ENCODE measurements around the gene ILKAP. TPM values are rescaled to one million over a fixed set of nuclear protein-coding genes. Genes with fewer than 3 reads are reported as not detected.

ILKAP gene
- total RNA-seq, 1 experiment from 2014 or later: 31.6 TPM

GRCh38 chr2:238236571-238236970 lies 33.1 kb upstream of the ILKAP start:
- H3K4me3 Mint-ChIP-seq (ENCODE audit: unreplicated experiment): no peak overlapping the region
- no peaks in the 10 kb centered on the region for H3K9me3 ChIP-seq
- no peaks in the 10 kb centered on the region for H3K27me3 Mint-ChIP-seq (ENCODE audit: insufficient read depth, unreplicated experiment)
- no peaks in the 10 kb centered on the region for H3K27me3 ChIP-seq (replicated peaks; ENCODE audit: control insufficient read depth, insufficient read depth, low read length)
- H3K9me3 Mint-ChIP-seq (ENCODE audit: unreplicated experiment): no peaks in the 10 kb centered on the region
- TF ChIP-seq CTCF (IDR thresholded peaks at IDR 0.05; ENCODE audit: insufficient read depth in 1 of 2, low read depth in 1 of 2, low read length in 1 of 2, severe bottlenecking in 1 of 2, unreplicated experiment in 1 of 2): no peak
- BruUV-seq (replicated peaks): no TSS peak
- DNase-seq: no peak
- peaks cover 8% of the 10 kb centered on the region for H3K36me3 Mint-ChIP-seq (ENCODE audit: insufficient read depth, unreplicated experiment)
- no peaks in the 10 kb centered on the region for H3K4me1 Mint-ChIP-seq (ENCODE audit: low read depth, unreplicated experiment)
- no peaks in the 10 kb centered on the region for H3K4me1 ChIP-seq
- no peak overlapping the region for H3K4me3 ChIP-seq (ENCODE audit: low read depth, low read length)
- no peak overlapping the region for H3K27ac Mint-ChIP-seq (ENCODE audit: unreplicated experiment)
- intact Hi-C loops (cut with micrococcal nuclease; ENCODE audit: unreplicated experiment): no loop called here
- ChIA-PET POLR2A (no interaction called here), CTCF (no interaction called here)
- no peaks in the 10 kb centered on the region for H3K36me3 ChIP-seq (ENCODE audit: control insufficient read depth, insufficient read depth, low read length)

GRCh38 chr2:238235856-238236255 lies 32.4 kb upstream of the ILKAP start:
- no peaks in the 10 kb centered on the region for H3K4me1 ChIP-seq
- POLR2A ChIA-PET: no interaction called here
- Mint-ChIP-seq H3K4me1 (ENCODE audit: low read depth, unreplicated experiment) (no peaks in the 10 kb centered on the region), H3K4me3 (ENCODE audit: unreplicated experiment) (no peak overlapping the region), H3K27me3 (ENCODE audit: insufficient read depth, unreplicated experiment) (no peaks in the 10 kb centered on the region), H3K36me3 (ENCODE audit: insufficient read depth, unreplicated experiment) (peaks cover 7% of the 10 kb centered on the region), H3K9me3 (ENCODE audit: unreplicated experiment) (no peaks in the 10 kb centered on the region), H3K27ac (ENCODE audit: unreplicated experiment) (no peak overlapping the region)
- H3K4me3 ChIP-seq (ENCODE audit: low read depth, low read length): no peak overlapping the region
- TF ChIP-seq CTCF (IDR thresholded peaks at IDR 0.05; ENCODE audit: insufficient read depth in 1 of 2, low read depth in 1 of 2, low read length in 1 of 2, severe bottlenecking in 1 of 2, unreplicated experiment in 1 of 2): no peak
- DNase-seq: no peak
- CTCF ChIA-PET: no interaction called here
- no peaks in the 10 kb centered on the region for H3K27me3 ChIP-seq (replicated peaks; ENCODE audit: control insufficient read depth, insufficient read depth, low read length)
- no TSS peak for BruUV-seq (replicated peaks)
- H3K36me3 ChIP-seq (ENCODE audit: control insufficient read depth, insufficient read depth, low read length): no peaks in the 10 kb centered on the region
- H3K9me3 ChIP-seq: no peaks in the 10 kb centered on the region
- intact Hi-C loops (cut with micrococcal nuclease; ENCODE audit: unreplicated experiment): no loop called here

- intact Hi-C loops (cut with micrococcal nuclease; ENCODE audit: unreplicated experiment): no loop called here
- H3K27me3 Mint-ChIP-seq (ENCODE audit: insufficient read depth, unreplicated experiment): no peaks in the 10 kb centered on the region
- POLR2A ChIA-PET: no interaction called here
- no TSS peak for BruUV-seq (replicated peaks)
- Histone ChIP-seq H3K27me3 (replicated peaks; ENCODE audit: control insufficient read depth, insufficient read depth, low read length) (no peaks in the 10 kb centered on the region), H3K4me1 (no peaks in the 10 kb centered on the region), H3K9me3 (no peaks in the 10 kb centered on the region), H3K4me3 (ENCODE audit: low read depth, low read length) (no peak overlapping the region), H3K36me3 (ENCODE audit: control insufficient read depth, insufficient read depth, low read length) (no peaks in the 10 kb centered on the region)
- H3K27ac Mint-ChIP-seq (ENCODE audit: unreplicated experiment): no peak overlapping the region
- H3K36me3 Mint-ChIP-seq (ENCODE audit: insufficient read depth, unreplicated experiment): peaks cover 5% of the 10 kb centered on the region
- no peak overlapping the region for H3K4me3 Mint-ChIP-seq (ENCODE audit: unreplicated experiment)
- no peaks in the 10 kb centered on the region for H3K9me3 Mint-ChIP-seq (ENCODE audit: unreplicated experiment)
- no peaks in the 10 kb centered on the region for H3K4me1 Mint-ChIP-seq (ENCODE audit: low read depth, unreplicated experiment)
- TF ChIP-seq CTCF (IDR thresholded peaks at IDR 0.05; ENCODE audit: insufficient read depth in 1 of 2, low read depth in 1 of 2, low read length in 1 of 2, severe bottlenecking in 1 of 2, unreplicated experiment in 1 of 2): no peak
- DNase-seq: no peak
- CTCF ChIA-PET: no interaction called here
These were observed 31.8 kb upstream of the ILKAP start for GRCh38 chr2:238235331-238235732.
